ENCODE data around the gene FMN1.
"Not testable (repeated sequence)": the region's sequence is repeated elsewhere in the genome, so short reads cannot be mapped to it uniquely, and the experiment has no call there.

The FMN1 gene

GRCh38 chr15:33086500-33087121, 107.9 kb downstream of the FMN1 start:
- no peak for DNase-seq

DNA sequence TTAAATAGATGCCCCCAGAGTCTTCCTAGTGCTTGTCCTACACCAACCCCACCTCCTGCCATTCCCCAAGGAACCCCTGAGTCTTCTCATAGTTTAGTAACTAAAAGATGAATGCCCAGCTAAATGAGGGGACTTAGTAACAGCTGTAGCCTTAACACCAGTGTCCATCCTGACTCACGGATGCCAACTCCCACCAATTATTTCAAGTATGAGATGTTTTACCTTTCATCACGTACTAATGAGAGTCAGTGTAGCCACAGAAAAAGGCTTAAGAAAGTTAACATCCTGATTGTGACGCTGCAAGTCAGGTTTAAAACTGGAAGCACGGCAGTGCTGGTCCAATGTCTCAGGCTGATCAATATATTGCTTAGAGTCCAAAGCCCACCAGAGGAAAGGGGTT, 109.9 kb downstream of the FMN1 start:
- DNase-seq = no peak

GRCh38 chr15:33083232-33084081, 111.1 kb downstream of the FMN1 start:
- DNase-seq = no peak

DNA sequence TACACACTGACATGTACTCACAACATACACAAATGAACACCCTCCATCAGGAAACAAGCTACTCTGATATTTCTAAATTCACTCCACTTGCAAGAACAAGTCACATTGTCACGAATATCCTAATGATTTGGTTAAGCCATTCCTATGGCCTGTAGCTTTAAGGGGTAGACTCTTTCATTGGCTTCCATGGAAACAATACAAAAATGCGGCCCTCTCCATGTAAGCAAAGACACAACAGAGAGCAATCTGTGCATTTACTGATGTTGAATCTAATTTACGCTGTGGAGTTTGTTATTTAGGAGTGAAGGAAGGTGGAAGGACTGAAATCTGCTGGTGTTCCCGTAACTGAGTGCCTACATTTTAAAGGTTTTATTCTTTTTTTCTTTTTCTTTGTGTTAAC, 114.5 kb downstream of the FMN1 start:
- no peak for DNase-seq

DNA sequence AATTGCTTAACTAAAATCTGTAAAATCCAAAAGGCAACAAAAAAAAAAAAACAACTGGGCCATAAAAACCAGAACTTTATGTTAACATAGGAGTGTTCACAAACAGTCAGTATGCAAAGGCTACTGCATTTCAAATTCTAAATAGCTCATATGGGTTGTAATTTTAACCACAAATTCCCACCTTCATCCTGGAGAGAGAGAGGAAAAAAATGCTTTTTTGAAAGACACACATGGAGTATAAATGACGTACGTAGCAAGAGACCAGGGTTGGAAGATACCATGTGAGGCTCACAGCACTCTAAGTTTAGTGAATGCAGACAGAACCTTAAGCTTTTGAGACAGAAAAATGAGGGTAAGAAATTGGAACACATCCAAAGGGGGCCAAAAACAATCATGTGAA, 115.9 kb downstream of the FMN1 start:
- no peak for DNase-seq

GRCh38 chr15:33076937-33077336, 117.6 kb downstream of the FMN1 start:
- DNase-seq = no peak

DNA sequence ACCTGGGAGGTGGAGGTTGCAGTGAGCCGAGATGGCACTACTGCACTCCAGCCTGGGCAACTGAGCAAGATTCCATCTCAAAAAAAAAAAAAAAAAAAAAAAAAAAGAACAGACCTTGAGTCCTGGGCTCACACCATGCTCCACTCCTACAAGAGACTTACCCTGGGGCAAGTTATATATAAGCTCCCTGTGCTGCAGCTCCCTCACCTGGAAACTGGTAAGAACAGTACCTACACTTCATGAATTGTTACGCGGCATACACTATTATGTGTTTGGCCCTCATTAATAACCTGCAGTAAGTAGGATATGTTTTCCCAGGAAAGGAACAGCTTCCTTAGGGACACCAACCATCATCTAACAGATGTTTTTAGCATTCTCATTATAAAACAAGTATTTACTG, 119.6 kb downstream of the FMN1 start:
- no peak for DNase-seq

- no peak for DNase-seq
These were observed 120.3 kb downstream of the FMN1 start for GRCh38 chr15:33074212-33074611.

DNA sequence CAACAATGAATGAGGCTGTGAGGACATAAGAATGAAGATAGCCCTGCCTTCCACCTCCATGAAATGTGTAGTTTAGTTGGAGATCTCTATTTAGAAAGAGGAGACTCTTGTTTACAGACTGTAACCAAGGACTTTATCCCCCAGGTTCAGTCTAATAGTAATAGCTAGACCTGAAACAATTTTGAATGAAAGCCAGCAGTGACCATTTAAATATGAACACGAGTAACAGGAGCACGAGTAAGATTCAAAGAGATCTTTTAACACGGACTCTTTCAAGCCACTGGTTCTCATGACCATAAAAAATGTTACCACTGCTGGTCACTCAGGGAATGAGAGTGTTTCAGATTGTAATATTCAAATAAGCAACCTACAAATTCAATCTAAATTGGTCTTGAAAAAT, 123.1 kb downstream of the FMN1 start:
- no peak for DNase-seq

DNA sequence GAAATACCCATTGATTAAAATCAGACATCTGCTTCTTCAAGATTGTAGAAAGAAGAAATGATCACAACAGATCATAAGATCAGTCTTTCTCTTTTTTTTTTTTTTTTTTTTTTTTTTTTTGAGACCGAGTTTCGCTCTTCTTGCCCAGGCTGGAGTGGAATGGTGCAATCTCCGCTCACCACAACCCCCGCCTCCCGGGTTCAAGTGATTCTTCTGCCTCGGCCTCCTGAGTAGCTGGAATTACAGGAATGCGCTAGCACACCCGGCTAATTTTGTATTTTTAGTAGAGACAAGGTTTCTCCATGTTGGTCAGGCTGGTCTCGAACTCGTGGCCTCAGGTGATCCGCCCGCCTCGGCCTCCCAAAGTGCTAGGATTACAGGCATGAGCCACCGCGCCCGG, 124.6 kb downstream of the FMN1 start:
- DNase-seq = not testable (repeated sequence)

GRCh38 chr15:33069161-33069560, 125.4 kb downstream of the FMN1 start:
- no peak for DNase-seq

- no peak for DNase-seq
These were observed 126.0 kb downstream of the FMN1 start for GRCh38 chr15:33068511-33068990.

DNA sequence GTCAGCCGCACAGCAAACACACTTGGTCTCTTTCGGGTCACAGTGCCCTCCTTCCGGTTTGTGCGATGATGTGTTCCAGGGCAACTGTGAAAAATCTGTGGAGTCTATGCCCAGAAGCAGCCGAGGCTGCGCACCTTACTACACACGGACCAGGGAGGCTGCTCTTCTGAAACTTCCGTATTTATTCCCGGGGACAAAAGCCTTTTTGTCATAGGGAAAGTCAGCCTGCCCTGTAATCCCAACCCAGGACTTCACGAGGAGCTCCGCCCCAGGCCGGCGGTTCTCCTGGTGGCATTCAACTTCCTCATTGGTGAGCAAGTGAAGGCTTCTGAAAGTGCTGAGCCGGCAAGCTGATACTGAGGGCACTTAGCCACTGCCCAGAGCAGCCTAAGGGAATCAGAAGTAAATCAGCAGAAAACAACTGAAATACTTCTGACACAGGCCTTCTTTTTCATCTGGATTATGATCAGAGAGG, 126.5 kb downstream of the FMN1 start:
- no peak for DNase-seq

DNA sequence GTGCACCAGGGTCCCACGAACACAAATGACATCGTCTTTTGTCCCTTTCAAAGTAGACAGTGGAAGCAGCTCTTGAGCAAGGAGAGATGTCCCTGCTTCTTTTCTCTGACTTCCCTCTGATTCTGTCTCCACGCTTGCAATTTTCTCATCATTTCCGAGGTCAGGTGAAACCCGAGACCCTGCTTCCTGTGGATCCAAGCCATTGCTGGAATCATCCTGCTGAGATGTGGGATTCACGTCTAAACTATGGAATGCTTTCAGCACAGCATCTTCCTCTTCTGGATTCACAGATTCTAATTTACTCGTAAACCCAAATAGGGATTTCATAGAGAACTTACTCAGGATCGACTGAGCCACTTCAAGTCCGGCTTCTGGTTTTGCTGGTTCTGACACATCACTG, 127.1 kb downstream of the FMN1 start:
- no peak for DNase-seq

DNA sequence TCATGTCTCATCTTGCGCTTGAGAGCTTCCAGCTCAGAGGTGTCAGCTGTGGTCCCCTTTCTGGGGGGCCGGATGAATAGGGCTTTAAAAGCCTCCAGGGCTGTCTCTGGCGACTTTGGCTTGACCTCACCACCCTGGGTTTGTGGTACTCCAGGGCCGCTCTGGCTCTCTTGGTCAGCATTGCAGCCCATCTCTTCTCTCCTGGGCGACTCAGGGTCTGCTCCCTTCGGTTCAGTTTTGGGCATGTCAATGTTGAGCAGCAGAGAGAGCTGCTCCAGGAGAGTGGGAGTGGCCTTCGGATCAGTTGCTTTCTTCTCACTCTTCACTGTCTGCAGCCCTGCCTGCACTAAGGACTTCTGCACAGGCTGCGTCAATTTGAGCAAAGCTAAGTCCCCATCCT, 127.9 kb downstream of the FMN1 start:
- no peak for DNase-seq

GRCh38 chr15:33064878-33065277, 129.6 kb downstream of the FMN1 start:
- DNase-seq = no peak

DNA sequence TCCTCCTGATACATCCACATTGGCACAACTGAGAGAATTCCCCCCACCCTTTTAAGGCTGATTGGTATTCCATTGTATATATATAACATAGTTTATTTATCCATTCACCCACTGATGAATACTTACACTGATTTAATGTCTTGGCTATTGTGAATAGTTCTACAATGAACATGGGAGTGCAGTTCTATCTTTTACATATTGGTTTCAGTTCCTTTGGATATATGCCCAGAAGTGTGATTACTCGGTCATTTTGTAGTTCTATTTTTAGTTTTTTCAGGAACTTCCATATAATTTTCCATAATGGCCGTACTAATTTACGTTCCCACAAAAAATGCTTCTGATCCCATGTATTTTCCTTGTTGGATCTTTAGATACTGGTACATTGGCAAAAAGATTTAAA, 135.3 kb downstream of the FMN1 start:
- DNase-seq = no peak

DNA sequence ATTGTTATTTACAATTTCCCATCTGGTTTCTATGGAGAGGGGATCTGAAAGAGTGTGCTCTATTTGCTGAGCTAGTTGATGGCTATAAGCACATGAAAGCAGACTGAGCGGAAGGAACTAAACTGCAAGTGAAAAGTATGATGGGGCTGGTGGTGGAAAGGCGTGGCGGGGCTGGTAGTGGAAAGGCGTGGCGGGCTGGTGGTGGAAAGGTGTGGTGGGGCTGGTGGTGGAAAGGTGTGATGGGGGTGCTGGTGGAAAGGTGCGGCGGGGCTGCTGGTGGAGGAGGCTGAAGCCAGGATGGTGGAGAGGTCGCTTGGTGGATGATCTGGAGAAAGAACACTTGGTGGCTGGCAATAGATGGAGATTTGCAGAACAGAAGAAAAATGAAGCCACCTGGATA, 136.7 kb downstream of the FMN1 start:
- no peak for DNase-seq

- DNase-seq = no peak
These were observed 138.6 kb downstream of the FMN1 start for GRCh38 chr15:33055962-33056361.

- DNase-seq = no peak
These were observed 143.0 kb downstream of the FMN1 start for GRCh38 chr15:33051528-33051927.

GRCh38 chr15:33048255-33048654, 146.3 kb downstream of the FMN1 start:
- DNase-seq = no peak

GRCh38 chr15:33047077-33047476, 147.4 kb downstream of the FMN1 start:
- DNase-seq = no peak

DNA sequence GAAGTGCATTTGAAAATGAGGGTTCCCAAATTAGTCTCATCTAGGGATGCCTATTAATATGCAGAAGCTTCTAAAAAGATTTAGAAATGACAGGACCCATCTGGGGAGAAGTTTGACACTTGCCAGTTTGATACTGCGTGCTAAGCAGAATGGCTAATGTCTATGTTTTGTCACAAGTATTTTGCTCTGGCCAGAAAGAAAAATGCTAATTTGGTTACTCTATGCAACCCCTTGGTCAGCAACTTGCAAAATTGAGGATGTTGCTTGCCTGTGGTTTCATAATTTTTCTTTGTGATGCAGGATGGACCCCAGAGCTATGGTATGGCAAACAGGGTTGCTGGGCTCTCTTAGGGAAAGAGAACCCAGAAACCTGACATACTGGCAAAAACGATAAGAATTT, 148.2 kb downstream of the FMN1 start:
- no peak for DNase-seq

DNA sequence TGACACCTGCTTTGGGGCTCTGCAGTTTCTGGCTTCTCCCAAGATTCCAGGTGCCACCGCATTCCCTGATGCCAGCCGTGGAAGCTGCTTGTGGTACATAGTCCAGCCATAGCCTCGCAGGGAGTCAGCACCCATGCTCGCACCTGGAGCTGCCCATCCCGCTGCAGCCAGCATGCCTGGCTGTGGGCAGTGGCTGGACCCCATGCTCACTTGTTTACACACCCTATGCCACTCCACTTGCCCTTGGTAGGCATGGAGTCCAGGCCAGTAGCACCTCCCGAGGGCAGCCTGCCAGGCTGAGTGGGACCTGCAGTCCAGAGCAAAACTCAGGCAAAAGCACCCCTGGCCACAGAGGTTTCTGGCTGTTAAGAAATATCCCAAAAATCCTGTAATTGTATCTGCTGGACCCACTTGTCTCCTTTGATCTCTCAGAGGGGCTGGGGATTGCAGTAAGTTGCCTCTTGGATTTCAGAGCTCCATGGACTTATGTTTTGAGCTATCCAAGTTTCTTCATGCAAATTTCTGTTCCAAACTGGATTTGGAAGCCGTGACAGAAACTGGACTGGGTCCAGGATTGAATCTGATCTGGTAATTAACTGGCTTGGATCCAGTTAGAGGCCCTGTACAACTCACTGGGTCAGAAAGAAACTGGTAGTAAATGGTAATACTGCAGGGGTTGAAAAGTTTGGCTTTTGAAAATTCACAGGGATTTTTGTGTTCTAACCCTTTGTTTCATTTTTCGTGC, 149.3 kb downstream of the FMN1 start:
- no peak for DNase-seq

All from activated T-cell treated with anti-CD3 and anti-CD28 coated beads for 4 hours (primary cell).